ENCODE measurements around the gene MDH1B. TPM values are rescaled to one million over a fixed set of nuclear protein-coding genes. Genes with fewer than 3 reads are reported as not detected.

Gene MDH1B
- total and polyA plus RNA-seq, 12 donors = 0.12 to 2.8 (median 1.0) TPM

DNA sequence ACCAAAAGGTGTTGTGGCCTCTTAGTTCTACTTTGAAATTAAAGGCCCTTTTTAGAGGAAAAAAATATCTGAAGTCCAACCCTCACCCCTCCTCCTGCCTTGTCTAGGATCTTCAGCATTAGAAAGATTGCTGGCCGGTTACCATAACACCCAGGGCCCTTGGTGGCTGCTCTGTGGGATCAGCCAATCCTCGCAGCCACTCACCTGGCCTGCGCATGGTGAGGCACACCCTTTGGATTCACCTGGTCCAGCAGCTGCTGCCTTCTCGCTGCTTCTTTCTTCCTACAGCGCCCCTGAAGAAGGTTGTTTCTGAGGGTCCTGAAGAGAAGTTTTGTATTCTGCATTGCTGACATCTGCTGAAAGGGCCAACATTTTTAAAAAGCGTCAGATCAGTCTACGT, 72.2 kb downstream of the MDH1B start:
- Histone ChIP-seq H3K9me3 (no peaks in the 10 kb centered on the region), H3K4me1 (no peaks in the 10 kb centered on the region), H3K4me3 (no peak overlapping the region), H3K27me3 (no peaks in the 10 kb centered on the region), H3K27ac (no peak overlapping the region), H3K36me3 (no peaks in the 10 kb centered on the region)
- DNase-seq (no peak), ATAC-seq (no peak)
- TF ChIP-seq, protein P1, sequence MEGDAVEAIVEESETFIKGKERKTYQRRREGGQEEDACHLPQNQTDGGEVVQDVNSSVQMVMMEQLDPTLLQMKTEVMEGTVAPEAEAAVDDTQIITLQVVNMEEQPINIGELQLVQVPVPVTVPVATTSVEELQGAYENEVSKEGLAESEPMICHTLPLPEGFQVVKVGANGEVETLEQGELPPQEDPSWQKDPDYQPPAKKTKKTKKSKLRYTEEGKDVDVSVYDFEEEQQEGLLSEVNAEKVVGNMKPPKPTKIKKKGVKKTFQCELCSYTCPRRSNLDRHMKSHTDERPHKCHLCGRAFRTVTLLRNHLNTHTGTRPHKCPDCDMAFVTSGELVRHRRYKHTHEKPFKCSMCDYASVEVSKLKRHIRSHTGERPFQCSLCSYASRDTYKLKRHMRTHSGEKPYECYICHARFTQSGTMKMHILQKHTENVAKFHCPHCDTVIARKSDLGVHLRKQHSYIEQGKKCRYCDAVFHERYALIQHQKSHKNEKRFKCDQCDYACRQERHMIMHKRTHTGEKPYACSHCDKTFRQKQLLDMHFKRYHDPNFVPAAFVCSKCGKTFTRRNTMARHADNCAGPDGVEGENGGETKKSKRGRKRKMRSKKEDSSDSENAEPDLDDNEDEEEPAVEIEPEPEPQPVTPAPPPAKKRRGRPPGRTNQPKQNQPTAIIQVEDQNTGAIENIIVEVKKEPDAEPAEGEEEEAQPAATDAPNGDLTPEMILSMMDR (IDR thresholded peaks at IDR 0.05) = no peak
- WGBS, 2 donors = 79 to 83% methylated on average over 7 of the region's 7 CpGs
- intact Hi-C loops (cut with DNase I) = loop anchor here in 9 of 10 donors (1.0 to 10.0 kb wide), 7 partner anchors 88 to 784 kb away; no protein-coding TSS in a partner anchor

DNA sequence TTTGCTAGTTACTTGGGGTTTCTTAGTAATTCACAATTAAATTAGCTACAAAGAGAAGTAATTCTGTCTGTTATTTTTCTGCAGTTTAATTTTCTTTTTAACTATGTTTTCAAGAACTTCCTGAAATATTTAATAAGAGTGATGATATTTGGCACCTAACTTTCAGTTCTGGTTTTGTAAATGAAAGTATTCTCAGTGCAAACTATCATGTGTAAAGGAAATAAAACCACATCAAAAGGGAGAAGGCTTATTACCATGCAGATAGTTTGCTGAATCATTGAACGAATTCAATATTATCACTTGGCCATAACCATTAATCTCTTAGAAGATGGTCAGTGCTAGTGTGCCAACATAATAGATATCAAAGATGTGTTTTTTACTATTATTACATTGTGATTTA, 76.1 kb downstream of the MDH1B start:
- intact Hi-C loops (cut with DNase I) = no loop called here
- no peak for DNase-seq
- TF ChIP-seq, protein P1 (IDR thresholded peaks at IDR 0.05) = no peak
- H3K27me3 ChIP-seq = peaks cover 0 to 16% (median 4%) of the 10 kb centered on the region in 7 donors
- no peak for ATAC-seq
- no peak overlapping the region for H3K4me3 ChIP-seq
- no peaks in the 10 kb centered on the region for H3K9me3 ChIP-seq
- H3K27ac ChIP-seq = no peak overlapping the region
- H3K36me3 ChIP-seq = no peaks in the 10 kb centered on the region
- WGBS, 2 donors = 73 to 80% methylated on average over 1 of the region's 1 CpG
- H3K4me1 ChIP-seq = no peaks in the 10 kb centered on the region

DNA sequence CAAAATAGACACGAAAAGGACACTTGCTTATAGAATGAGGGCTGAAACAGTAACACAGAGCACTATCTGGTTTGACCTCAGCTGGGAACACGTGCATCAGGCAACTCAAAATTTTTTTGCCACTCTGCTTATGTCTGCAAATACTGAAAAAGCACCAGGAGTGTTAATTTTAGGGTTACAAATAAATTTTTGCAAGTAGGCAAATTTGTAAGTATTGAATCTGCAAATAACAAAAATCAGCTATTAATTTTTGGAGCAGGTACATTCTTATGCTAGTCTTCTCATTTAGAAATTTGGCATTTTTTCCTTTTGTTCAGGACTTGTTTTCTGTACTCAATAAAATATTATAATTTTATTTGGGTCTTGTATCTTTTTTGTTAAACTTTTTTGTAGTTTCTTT, 76.7 kb downstream of the MDH1B start:
- intact Hi-C loops (cut with DNase I) = no loop called here
- Histone ChIP-seq H3K4me3 (no peak overlapping the region), H3K27me3 (peaks cover 0 to 16% (median 4%) of the 10 kb centered on the region in 7 donors), H3K9me3 (no peaks in the 10 kb centered on the region), H3K36me3 (no peaks in the 10 kb centered on the region), H3K4me1 (no peaks in the 10 kb centered on the region), H3K27ac (no peak overlapping the region)
- DNase-seq = no peak
- ATAC-seq = no peak
- TF ChIP-seq, protein P1 (IDR thresholded peaks at IDR 0.05) = no peak
- 63 to 65% methylated on average over 2 of the region's 2 CpGs for WGBS, 2 donors

Small RNA genes lying within 50 kb of the gene (microRNA-seq; reads per million reads assigned to microRNA genes)
- gene MIR3130-1 (0 reads per million in 2 donors), gene MIR3130-2 (0 reads per million in 2 donors)

Other genes starting within 250 kb of the MDH1B start
- 1 to 10 TPM in 5 of 10 donors, under 1 TPM in 2, not detected in 3; 0.31 to 3.0 (median 2.0) TPM for gene FAM237A, start 122.8 kb downstream of the MDH1B start, total RNA-seq
- not detected for gene FAM237A, start 122.8 kb downstream of the MDH1B start, polyA plus RNA-seq
- not detected for gene DYTN, start 46.9 kb downstream of the MDH1B start, total RNA-seq
- not detected for gene DYTN, start 46.9 kb downstream of the MDH1B start, polyA plus RNA-seq
- gene FASTKD2, start 278 bp upstream of the MDH1B start, total RNA-seq = 10 to 100 TPM; 36.3 to 46.9 (median 42.6) TPM
- gene FASTKD2, start 278 bp upstream of the MDH1B start, polyA plus RNA-seq = 10 to 100 TPM in 1 of 2 donors, 1 to 10 TPM in 1; 8.2 to 22.8 TPM
- gene CPO, start 174.2 kb upstream of the MDH1B start, total RNA-seq = under 1 TPM in 3 of 10 donors, not detected in 7; 0.35 to 0.46 (median 0.35) TPM
- under 1 TPM; 0.07 to 0.59 TPM for gene CPO, start 174.2 kb upstream of the MDH1B start, polyA plus RNA-seq